GM19035 (cell line): Measurements from ENCODE around the gene PPIP5K2.
"Not testable (repeated sequence)": the region's sequence is repeated elsewhere in the genome, so short reads cannot be mapped to it uniquely, and the experiment has no call there.

ENCODE experiments used
- ATAC-seq: cut with Tn5 transposase; IDR thresholded peaks from one replicate; pipeline ENCODE4 v1.9.1; 2021; ENCODE audit not compliant: unreplicated experiment

The PPIP5K2 gene

DNA sequence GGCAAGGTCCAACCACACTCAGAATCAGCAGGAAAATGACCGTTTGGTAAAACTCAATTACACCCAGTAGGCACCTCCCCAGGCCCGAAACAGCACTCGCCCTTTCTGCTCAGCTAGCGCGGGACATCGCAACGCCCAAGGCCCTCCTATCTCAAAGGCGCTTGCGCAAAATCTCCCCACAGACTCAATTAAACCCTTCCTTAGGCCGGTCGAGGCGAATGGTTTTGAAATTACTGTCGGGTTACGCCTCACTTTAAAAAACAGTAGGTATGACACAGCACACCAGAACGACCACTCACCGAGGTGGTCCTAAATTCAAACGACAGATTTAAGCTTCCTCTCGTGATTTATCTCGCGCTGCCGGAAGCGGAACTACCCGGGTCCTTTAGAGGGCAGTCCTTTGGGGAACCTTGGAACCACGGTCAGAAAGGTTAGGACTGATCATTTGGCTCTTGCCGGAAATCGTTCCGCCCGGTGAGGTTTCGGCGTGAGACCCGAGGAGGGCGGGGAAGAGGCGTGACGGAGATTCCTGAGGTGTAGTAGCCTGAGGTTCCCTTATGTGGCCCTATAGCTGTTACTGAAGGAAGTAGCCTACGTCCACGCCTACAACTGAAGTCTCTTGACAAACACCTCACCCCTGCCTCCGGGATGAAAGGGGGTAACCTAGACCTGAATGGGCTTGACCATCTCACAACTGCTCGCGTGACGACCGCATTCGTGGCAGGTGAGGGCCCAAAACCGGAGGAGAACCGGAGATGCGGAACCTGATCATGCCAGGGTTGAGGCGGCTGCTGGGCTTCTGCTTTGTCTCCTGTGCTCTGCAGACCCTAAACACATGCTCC, at the start of gene PPIP5K2, which contains the start of gene GIN1:
TSS of gene PPIP5K2 (plus strand) at position 537 of the 842 bp plus-strand sequence. CDS start 9,289 bp downstream, outside the sequence.
TSS of gene GIN1 (minus strand) at position 374 of the 842 bp plus-strand sequence. CDS start 11,431 bp downstream, outside the sequence.
- ATAC-seq = peak; percentile 91

DNA sequence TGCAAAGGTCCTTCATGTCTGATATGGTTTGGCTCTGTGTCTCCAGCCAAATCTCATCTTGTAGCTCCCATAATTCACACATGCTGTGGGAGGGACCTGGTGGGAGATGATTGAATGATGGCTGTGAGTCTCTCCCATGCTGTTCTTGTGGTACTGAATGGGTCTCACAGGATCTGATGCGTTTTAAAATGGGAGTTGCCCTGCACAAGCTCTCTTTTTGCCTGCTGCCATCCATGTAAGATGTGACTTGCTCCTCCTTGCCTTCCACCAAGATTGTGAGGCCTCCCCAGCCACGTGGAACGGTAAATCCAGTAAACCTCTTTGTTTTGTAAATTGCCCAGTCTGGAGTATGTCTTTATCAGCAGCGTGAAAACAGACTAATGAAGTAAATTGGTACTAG, 46.6 kb upstream of the PPIP5K2 start:
- not testable (repeated sequence) for ATAC-seq

DNA sequence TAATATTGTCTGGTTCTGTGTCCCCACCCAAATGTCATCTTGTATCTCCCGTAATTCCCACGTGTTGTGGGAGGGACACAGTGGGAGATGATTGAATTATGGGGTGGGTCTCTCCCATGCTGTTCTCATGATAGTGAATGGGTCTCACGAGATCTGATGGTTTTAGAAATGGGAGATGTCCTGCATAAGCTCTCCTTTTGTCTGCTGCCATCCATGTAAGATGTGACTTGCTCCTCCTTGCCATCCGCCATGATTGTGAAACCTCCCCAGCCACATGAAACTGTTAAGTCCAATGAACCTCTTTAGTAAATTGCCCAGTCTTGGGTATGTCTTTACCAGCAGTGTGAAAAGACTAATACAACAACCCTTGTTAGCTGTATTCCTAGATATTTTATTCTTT, 44.7 kb upstream of the PPIP5K2 start:
- ATAC-seq = no peak

DNA sequence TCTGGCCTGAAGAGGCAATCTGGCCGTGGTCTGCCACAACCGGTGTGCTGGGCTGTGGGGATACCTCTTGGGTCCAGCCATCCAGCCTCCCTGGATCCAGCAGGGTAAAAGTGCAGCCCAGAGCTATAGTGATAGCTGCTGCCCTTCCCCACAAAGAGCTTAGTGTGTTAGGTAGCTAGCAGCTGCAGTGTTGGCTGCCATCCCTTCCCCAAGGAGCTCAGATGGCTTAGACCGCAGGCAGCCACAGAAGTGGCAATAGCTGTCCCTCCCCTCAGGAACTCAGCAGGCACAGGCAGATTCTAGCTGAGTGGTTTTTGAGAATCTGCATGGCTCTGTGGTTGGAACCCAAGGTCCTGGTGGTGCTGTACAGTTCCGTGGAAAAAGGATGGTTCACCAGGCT, 40.3 kb upstream of the PPIP5K2 start:
- no peak for ATAC-seq

DNA sequence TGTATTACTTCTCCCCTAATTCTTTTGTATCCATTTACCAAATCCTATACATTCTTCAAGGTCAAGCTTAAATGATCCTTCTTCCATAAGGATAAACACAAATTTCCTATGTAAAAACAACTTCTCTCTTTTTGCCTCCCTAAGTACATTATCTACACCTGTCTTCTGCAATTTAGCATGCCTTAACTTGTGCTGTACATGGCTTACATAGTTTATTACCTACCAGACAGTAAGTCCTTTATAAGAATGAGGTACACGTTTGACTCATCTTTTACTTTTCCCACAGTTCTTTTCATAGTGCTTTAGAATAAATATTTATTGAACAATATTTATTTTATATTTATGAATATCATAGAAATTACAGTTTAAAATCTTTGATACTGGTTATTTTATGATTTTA, 33.6 kb upstream of the PPIP5K2 start:
- ATAC-seq = no peak

DNA sequence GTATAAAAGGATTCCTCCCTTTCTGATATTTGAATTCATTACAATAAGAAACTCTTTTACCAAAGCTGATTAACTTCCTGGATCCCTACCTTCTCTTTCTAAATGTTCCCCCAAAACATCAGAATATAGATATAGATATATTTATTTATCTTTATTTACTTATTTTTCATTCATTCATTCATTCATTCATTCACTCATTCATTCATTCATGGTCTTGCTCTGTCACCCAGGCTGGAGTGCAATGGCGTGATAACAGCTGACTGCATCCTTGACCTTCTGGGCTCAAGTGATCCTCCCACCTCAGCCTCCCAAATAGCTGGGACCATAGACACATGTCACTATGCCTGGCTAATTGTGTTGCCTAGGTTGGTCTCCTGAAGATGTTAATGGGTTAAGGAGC, 30.8 kb upstream of the PPIP5K2 start:
- no peak for ATAC-seq

DNA sequence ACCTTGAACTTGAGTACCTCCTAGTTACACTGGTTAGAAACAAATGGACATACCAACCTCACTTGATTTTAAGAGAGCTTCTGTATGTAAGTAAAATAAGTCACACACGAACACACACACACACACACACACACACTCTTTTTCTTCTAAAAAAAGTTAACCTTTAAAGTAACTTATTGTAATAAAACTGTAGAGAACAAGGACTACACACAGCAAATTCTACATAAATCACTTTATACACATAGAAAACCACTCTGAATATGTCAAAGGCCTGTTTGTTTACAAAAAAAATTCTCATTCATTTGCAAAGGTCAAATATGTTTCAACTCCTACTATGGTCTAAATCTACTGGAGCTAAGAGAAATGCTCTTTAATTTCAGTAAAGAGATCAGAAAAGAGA, 29.3 kb upstream of the PPIP5K2 start:
- ATAC-seq = no peak

DNA sequence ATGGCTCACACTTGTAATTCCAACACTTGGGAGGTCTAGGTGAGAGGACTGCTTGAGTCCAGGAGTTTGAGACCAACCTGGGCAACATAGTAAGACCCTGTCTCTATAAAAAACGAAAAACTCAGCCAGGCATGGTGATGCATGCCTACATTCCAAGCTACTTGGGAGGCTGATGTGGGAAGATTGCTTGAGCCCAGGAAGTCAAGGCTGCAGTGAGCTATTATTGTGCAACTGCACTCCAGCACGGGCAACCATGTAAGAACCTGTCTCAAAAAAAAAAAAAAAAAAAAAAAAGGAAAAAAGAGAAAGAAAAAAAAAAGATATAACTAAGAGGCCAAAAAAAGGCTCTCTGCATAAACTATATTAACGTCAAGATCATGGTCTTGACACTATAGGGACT, 27.4 kb upstream of the PPIP5K2 start:
- no peak for ATAC-seq

DNA sequence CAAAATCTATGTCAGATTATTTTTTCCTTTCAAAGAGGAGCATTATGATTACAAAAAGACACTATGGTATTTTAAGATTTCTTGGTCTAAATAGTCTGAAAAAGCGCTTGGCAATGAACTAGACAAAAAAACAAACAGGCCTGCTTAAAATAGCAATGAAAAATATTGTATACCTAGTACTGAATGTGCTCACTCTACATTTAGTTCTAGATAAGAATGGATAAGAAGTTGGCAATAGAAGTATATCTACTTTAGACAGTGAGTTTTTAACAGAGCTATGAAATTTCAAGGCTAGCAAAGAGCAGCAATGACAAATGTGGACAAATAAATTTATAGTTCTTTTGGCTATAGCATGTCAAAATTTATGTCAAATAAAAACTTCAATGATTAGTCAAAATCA, 26.4 kb upstream of the PPIP5K2 start:
- ATAC-seq = no peak

DNA sequence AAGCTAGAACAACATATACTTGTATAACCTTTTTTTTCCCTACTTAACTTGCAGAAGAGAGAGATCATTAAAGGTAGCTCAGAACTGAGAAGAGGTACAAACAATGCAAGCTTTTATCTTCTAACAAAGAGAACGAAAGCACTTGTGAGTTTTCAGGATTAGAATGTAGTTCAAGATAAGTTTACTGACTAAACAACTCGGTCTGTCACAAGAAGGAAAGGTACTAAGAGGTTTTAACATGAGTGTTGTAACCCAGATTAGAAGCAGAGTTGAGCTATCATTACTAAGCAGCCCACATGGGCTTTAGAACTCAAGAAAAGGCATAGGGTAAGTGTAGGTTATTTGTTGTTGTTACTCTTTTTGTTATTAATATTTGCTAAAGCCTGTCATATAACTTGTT, 25.4 kb upstream of the PPIP5K2 start:
- ATAC-seq = no peak

DNA sequence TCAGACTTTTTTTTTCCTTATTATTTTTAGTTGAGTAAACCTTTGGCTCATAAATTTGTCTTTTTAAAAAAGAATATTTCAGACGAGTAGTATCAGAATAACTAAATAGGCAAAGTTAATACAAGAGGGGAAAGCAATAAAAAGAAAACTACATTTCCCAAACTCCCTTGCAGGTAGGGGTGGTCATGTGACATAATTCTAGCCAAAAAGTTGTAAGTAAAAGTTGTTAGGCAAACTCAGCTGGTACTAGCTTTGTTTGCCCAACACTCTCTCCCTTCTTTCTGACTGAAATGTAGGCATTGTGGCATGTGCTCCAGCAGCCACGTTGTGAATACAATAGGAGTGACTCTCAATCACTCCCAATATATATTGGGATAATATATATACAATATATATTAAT, 21.1 kb upstream of the PPIP5K2 start:
- no peak for ATAC-seq

DNA sequence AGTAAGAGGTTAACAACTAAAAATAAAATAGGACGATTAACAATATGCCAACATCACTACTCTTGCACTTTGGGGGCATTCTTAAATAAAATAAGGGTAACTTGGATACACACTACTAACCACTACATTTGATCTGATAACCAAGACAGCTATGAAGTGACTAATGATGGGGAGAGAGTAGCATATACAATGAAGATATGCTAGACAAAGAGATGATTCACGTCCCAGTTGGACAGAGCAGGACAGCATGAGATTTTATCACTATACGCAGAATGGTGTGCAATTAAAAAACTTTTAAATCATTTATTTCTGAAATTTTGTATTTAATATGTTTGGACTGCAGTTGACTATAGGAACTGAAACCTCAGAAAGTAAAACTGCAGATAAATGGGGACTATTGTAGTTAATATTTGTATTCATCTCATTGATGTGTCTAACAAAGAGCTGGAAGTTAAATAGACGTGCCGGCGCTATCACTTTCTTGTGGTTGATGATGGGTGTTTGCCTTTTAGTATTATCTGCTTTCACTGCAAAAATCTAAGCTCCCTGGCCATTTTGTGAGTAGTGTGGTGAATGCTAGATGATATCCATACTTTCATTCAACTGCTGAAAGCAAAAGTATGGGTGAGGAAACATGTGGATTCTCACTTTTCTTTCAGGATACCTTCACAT, 18.9 kb upstream of the PPIP5K2 start:
- ATAC-seq = no peak

DNA sequence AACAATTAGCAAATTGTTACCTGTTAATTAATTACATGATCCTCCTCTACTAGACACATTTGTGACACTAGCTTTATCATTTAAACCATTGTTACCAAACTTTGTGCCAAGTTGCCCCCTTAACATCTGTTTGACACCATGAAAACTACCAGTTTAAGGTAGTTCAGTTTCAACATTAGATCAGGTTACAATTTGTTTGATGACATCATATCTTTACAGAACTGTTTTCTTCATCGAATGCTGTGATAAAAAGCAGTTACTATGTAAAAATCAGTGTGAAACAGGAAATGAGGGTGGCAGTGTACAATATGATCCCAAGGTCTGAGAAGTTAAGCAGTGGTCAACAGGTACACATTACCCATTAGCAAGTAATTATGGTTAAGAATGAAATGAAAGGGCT, 17.9 kb upstream of the PPIP5K2 start:
- no peak for ATAC-seq

DNA sequence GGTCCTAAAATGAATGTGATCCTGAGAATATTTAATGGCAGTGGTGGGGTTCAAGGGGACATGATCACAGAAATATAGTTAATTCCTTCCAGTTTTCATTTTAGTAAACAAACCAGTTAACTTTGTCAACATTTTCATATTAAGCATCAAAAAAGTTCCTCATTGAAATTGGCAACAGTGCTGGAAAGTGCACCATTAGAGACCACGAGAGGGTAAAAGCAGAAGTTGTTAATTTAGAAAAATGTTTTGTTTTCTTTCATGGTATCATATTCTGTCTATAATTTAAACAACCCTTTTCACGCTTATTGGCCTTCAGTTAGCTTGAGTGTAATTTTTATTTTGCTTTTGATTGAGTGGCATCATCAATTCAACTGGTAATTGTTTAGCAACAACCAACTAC, 12.0 kb upstream of the PPIP5K2 start:
- no peak for ATAC-seq

DNA sequence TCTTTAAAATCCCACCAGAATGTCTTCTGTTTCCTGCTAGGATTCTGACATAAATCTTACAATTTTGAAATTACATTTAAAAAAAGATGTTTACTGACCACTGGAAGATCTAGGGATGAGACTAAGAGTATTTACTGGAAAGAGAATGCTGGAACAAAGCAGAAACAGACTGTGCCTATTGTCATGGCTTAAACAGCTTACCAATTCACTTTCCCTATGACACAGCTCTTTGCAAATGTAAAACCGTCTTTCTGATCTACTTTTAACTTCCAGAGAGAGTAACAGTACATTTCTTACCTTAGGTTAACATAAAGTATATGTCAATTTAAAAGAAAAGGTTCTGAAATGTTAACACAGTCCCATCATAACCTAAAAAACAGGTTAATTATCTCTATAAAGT, 10.8 kb upstream of the PPIP5K2 start:
- no peak for ATAC-seq

DNA sequence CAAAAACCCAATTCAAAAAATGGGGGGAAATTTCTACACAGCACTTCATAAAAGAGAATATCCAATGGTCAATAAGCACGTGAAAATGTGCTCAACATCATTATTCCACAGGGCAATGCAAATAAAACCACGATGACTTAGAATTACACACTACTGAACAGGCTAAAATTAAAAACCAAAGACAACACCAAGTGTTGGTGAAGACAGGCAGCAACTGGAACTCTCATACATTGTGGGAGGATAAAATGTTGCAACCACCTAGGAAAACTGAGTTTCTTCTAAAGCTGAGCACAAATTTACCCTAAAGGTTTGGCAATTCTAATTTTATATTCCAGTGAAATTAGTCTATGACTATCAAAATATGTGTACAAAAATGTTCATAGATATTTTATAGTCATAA, 9.7 kb upstream of the PPIP5K2 start:
- ATAC-seq = no peak

DNA sequence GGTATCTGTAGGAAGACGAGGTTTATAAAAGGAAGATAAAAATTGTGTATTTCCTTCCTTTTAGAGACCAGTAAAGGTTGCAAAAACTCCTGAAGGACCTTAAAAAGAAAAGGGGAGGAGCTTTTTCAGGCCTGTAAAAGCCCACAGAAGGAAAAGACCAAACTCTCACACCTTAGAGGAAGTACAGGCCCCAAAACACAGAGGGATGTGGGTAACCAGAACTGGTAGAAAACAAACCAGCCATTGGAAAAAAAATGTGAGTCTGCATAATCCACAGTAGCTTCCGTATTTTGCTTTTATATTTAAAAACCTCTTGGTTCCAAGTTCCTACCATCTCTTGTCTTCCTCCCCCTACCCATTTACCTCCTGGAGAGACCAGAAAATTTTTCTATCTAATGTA, 8.6 kb upstream of the PPIP5K2 start:
- no peak for ATAC-seq

DNA sequence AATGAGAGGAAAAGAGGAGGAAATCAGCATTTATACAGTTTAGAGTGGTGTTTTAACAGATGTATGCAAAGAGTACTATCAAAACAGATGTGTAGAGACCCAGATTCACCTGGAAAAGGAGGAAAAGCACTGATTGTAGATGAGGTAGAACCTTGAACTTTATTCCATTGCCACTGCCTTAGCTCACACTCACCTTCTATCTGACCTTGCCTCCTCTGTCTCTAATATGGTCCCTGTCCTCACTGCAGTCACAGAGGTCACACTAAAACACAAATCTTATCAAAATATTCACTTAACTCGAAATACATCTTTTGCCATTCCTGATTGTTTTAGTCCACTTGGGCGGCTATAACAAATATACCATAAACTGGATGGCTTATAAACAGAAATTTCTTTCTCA, 7.2 kb upstream of the PPIP5K2 start:
- no peak for ATAC-seq

DNA sequence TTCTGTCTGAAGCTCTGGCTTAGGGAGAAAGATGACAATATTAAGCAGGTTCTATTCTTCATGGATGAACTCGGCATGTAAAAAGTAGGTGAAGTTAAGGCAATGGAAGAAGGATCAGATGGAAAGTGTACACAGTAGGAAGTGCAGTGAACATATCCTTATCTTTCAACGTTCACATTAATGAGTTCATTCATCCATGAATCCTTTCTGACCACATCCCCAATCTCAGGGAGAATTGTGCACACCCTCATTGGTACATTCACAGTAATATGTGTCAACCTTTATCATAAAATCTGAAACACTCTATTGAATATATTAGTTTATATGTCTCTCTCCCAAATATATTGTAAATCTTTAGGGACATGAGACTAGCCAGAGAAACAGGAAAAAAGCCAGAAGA, 5.7 kb upstream of the PPIP5K2 start:
- no peak for ATAC-seq

DNA sequence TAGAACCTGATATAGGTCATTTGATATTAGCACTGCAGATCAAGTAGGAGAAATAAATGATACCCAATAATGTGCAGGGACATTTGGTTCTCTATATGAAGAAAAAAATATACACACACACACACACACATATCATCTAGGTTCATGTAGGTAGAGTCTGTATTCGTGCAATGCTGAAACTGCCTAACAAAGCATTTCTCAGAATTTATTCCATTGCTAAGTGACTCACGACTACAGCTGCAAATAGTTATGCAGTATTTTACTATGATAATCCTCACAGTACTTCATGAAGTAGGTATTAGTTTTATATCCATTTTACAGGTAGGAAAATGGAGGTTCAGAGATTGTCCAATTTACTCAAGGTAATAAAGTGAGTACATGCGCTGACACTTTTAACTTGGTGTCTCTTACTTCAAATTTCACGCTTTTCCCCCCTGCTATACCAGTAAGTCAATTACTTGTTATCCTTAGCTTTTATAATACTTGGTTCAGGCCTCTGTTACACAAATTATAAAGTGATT, 2.6 kb upstream of the PPIP5K2 start:
- ATAC-seq = no peak

DNA sequence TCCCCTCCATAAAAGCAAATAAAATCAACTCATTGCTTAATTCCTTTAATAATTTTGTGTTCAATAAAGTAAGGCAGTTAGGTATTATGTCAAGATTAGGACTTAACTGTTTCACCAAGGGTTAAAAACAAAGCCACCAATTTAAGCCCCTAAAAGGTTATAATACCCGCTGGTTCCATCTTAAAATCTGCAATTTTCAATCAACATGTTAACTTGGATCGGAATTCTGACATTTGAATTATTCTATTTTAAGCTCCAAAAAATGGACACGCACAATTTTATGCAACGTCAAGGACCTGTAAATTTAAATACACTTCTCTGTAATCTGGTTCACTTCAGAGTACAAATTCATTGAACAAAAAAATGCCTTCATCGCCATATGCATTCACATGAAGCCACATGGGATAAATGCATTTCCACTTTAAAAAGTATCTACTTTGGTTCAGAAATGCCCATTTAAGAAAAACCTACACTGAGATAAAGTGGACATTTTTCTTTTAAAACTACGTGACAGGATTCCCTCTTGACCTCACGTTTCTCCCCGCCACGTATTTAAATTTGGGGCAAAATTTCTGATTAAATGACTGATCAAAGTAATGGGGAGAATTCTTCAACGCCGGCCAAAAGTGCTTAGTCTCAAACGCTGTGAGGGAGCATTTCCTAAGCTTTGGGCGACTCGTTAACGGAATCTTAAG, 884 bp upstream of the PPIP5K2 start:
- ATAC-seq = no peak
